ENCODE data around the gene SYT9. TPM values are rescaled to one million over a fixed set of nuclear protein-coding genes. Genes with fewer than 3 reads are reported as not detected.

The SYT9 gene
- total RNA-seq, 1 donor: under 0.01 TPM

DNA sequence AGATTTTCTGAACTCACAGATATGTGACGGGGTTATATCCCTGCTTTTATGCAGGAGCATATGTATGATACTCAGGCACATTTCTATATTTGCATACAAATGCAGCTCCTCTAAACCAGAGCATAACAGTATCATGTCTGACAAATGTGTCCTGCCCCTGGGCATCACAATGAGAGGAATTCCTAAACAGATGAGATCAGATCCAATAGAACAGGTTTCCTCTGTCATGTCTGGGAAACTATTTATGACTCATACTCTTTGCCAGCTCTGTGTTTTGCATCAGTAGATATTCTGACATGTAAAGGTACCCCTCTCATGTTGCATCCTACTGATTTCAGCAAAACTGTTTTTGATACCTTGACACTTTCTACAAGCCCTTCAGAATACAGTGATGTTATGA is 29.4 kb downstream of the SYT9 start:
- TF ChIP-seq, protein P1, sequence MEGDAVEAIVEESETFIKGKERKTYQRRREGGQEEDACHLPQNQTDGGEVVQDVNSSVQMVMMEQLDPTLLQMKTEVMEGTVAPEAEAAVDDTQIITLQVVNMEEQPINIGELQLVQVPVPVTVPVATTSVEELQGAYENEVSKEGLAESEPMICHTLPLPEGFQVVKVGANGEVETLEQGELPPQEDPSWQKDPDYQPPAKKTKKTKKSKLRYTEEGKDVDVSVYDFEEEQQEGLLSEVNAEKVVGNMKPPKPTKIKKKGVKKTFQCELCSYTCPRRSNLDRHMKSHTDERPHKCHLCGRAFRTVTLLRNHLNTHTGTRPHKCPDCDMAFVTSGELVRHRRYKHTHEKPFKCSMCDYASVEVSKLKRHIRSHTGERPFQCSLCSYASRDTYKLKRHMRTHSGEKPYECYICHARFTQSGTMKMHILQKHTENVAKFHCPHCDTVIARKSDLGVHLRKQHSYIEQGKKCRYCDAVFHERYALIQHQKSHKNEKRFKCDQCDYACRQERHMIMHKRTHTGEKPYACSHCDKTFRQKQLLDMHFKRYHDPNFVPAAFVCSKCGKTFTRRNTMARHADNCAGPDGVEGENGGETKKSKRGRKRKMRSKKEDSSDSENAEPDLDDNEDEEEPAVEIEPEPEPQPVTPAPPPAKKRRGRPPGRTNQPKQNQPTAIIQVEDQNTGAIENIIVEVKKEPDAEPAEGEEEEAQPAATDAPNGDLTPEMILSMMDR (IDR thresholded peaks at IDR 0.05; ENCODE audit: insufficient read depth, low read depth, low read length): no peak
- H3K4me3 ChIP-seq (ENCODE audit: low read depth, low read length): no peak overlapping the region
- DNase-seq (ENCODE audit: low read depth): no peak

DNA sequence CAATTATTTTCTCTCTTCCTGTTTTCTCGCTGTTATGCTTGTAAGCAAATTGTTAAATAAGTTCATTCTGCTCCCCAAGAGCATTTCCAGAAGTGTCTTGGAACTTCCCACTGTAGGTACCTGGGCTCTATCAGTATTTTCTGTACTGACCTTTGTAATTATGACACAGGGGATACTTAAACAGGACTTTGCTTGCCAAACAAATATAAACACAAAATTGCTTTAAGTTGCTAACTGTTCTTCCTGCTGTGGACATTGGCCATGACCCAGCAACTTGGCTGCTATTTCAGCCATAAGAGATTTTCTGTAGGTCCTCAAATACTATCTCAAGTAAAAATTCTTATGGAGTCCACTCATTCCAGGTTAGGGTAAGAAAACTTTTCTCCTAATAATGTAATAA is 30.1 kb downstream of the SYT9 start:
- H3K4me3 ChIP-seq (ENCODE audit: low read depth, low read length): no peak overlapping the region
- DNase-seq (ENCODE audit: low read depth): no peak
- TF ChIP-seq, protein P1 (IDR thresholded peaks at IDR 0.05; ENCODE audit: insufficient read depth, low read depth, low read length): no peak

DNA sequence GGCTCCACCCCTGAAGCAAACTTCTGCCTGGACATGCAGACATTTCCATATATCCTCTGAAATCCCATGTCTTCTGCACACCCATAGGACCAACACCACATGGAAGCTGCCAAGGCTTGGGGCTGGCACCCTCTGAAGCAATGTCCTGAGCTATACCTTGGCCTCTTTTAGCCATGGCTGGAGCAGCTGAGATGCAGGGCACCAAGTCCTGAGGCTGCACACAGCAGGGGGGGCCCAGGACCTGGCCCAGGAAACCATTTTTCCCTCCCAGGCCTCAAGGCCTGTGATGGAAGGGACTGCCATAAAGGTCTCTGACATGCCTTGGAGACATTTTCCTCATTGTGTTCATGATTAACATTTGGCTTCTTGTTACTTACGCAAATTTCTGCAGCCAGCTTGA is 34.5 kb downstream of the SYT9 start:
- no peak for DNase-seq (ENCODE audit: low read depth)
- TF ChIP-seq, protein P1 (IDR thresholded peaks at IDR 0.05; ENCODE audit: insufficient read depth, low read depth, low read length): no peak
- H3K4me3 ChIP-seq (ENCODE audit: low read depth, low read length): no peak overlapping the region

DNA sequence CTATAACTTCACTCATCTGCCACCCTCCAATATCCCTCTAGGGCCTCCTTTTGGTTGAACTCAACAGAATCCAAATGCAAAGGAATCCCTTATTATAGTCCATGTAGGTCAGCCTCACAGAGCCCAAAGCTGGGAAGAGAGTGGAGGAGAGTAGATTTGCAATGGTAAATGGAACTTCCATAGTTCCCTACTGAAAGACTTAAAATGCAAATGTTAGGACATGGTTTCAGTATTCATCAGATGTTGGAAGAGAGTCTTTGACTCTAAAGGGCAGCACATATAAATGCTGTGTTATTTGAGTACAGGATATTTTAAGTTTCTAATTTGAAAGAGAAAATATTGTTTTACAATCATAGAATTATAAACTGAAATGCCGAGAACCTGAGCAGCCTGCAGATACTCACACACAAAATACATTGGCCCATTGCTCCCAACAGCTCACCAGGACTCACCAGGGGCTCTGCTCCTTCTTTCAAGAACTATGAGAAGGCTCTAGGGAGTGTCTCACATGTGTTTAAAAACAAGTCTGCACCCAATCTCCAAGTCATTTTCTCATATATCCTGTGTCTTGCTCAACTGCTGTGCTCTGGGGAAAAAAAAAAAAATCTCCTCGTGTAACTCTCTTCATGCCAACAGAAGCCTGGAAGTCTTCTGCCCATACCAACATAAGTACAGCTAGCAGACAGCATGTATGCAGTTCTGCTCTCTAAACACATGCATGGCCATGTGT is 39.6 kb downstream of the SYT9 start:
- no peak for DNase-seq (ENCODE audit: low read depth)
- TF ChIP-seq, protein P1 (IDR thresholded peaks at IDR 0.05; ENCODE audit: insufficient read depth, low read depth, low read length): no peak
- no peak overlapping the region for H3K4me3 ChIP-seq (ENCODE audit: low read depth, low read length)

DNA sequence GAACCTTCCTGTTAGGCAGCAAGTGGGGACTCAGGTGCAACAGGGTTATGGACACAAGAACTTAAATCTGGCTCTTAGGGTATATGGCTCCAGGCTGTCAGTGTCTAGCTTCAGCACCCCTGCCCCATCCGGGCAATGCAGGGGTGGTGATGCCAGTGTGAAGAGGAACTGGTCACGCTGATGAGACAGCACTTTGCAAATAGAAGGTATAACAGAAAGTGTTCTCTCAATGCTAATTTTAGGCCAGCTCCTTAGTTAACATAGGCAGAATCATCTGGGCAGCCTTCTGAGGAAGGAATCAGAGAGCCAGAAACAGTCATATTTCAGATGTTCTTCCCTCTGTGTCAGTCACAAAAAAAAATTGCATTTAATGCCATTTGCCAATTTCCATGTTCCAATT is 41.2 kb downstream of the SYT9 start:
- DNase-seq (ENCODE audit: low read depth): no peak
- H3K4me3 ChIP-seq (ENCODE audit: low read depth, low read length): no peak overlapping the region
- TF ChIP-seq, protein P1 (IDR thresholded peaks at IDR 0.05; ENCODE audit: insufficient read depth, low read depth, low read length): no peak

DNA sequence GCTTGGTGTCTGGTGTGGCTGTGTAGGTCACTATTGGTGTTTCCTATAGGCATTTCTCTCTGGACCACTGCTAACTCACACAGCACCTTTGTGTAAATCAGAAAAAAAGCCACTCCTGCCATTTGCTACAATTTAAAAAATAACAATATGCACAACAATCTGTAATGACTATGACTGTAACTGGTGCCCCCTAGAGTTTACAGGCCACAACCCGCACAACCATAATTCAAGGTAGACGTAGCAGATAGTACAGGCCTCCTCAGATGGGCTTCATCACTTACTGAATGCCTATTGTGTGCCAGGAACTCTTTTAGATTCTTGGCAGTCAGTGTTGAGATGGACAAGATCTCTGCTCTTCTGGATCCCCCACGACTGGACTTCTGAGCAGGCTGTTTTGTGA is 47.7 kb downstream of the SYT9 start:
- no peak for DNase-seq (ENCODE audit: low read depth)
- TF ChIP-seq, protein P1 (IDR thresholded peaks at IDR 0.05; ENCODE audit: insufficient read depth, low read depth, low read length): no peak
- H3K4me3 ChIP-seq (ENCODE audit: low read depth, low read length): no peak overlapping the region

DNA sequence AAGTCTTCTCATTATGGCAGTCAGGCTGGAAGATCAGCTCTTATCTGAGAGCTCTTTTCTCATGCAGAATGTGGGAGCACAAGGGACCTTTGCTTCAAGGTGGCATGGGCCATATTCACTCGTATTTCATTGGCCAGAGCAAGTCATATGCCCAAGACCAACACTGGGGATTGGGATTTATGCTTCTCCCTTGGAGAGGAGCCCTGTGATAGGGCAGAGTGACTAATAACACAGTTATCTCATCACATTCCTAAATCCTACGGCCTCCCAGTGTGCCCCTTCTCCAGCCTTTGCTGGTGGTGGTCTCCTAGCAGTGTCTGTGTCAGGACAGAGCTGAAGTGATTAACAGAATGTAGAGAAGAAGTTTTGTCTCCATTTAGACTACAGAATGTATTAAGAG is 48.6 kb downstream of the SYT9 start:
- no peak overlapping the region for H3K4me3 ChIP-seq (ENCODE audit: low read depth, low read length)
- TF ChIP-seq, protein P1 (IDR thresholded peaks at IDR 0.05; ENCODE audit: insufficient read depth, low read depth, low read length): no peak
- no peak for DNase-seq (ENCODE audit: low read depth)

All from fibroblast of villous mesenchyme (primary cell).